ENCODE data around the gene ZNF831. TPM values are rescaled to one million over a fixed set of nuclear protein-coding genes. Genes with fewer than 3 reads are reported as not detected.

ZNF831 gene
- under 1 TPM in 2 of 4 donors, not detected in 2; 0.05 to 0.07 TPM for total RNA-seq

DNA sequence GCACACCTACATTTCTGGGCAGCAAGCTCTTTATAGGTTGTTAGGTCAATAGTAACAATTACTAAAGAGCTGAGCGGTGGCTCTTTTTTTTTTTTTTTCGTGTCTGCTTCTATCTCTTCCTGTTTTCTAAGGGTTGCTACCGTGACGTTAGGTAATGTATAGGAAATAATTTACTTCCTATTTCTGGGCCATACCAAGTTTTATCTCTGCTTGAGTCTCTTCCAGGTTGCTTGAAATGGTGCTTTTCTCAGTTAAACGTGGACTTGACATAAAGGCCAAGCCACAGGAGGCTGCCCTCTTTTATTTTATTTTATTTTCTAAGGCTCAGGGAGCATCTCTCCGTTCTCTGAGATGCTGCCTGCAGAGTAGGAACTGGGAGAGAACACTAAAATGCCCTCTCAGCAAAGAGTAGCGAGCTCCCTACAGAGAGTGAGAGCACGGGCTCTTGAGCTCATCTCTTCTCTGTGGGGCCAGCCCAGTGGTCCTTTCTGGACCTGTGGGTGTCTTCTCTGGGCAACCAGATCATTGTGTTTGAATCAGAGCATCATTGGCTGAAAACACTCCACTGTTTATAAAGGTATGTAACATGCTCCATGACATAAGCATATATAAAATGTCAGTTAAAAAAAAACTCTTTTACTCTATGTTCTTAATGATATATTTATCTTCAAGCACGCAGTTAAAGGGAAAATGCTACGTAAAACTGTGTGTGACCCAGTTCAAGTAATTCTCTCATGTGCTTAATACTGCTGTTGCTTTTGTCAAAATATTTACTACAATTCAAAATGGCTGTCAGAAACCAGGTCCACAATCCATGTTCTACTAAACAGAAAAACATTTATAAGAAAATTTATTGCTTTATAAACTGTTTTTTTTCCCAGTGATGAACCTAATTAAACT is at the start of gene ZNF831:
TSS of gene ZNF831 (plus strand) at position 191 of the 900 bp plus-strand sequence. CDS start 27,199 bp downstream, outside the sequence.
- no peaks in the 10 kb centered on the region for H3K36me3 ChIP-seq
- no peak for ATAC-seq
- H3K4me3 ChIP-seq, result no peak within 1 kb of the TSS
- peaks cover 0 to 3% (median 0%) of the 10 kb centered on the region in 3 donors for H3K27me3 ChIP-seq
- H3K4me1 ChIP-seq, result no peaks in the 10 kb centered on the region
- TF ChIP-seq POLR2A (IDR thresholded peaks at IDR 0.05), result no peak
- TF ChIP-seq, protein P1, sequence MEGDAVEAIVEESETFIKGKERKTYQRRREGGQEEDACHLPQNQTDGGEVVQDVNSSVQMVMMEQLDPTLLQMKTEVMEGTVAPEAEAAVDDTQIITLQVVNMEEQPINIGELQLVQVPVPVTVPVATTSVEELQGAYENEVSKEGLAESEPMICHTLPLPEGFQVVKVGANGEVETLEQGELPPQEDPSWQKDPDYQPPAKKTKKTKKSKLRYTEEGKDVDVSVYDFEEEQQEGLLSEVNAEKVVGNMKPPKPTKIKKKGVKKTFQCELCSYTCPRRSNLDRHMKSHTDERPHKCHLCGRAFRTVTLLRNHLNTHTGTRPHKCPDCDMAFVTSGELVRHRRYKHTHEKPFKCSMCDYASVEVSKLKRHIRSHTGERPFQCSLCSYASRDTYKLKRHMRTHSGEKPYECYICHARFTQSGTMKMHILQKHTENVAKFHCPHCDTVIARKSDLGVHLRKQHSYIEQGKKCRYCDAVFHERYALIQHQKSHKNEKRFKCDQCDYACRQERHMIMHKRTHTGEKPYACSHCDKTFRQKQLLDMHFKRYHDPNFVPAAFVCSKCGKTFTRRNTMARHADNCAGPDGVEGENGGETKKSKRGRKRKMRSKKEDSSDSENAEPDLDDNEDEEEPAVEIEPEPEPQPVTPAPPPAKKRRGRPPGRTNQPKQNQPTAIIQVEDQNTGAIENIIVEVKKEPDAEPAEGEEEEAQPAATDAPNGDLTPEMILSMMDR (IDR thresholded peaks at IDR 0.05 in 4 of 5, conservative IDR thresholded peaks at IDR 0.05 in 1 of 5), result no peak
- intact Hi-C loops (cut with DNase I; ENCODE audit: low total_unique reads) (no loop called here), in situ Hi-C loops (cut with MboI; ENCODE audit: low sequenced_read_pairs in 4 of 4) (no loop called here)
- no peaks in the 10 kb centered on the region for H3K9me3 ChIP-seq
- no peak within 1 kb of the TSS for H3K27ac ChIP-seq
- DNase-seq, result no peak

DNA sequence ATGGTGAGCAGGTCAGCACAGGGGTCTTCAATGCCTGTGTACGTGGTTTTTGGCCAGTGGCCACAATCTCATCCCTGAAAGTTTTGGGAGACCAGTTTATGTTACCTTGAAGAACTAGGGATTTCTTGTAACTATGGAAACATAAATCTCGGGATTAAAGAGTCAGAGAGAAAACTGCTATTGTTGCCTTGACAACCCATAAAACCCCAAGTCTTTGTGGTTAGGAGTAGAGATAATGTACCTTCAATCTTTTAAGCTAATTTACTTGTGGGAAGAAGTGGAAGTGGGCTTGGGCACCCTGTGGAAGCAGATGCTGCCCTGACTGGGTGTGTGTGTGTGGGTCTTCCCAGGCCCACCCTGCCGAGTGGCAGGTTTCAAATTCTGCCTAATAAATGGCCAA is 46.1 kb upstream of the ZNF831 start:
- Histone ChIP-seq H3K4me1 (no peaks in the 10 kb centered on the region), H3K4me3 (no peak overlapping the region), H3K9me3 (no peaks in the 10 kb centered on the region), H3K27me3 (no peaks in the 10 kb centered on the region), H3K27ac (no peak overlapping the region), H3K36me3 (no peaks in the 10 kb centered on the region)
- in situ Hi-C loops (cut with MboI; ENCODE audit: low sequenced_read_pairs in 4 of 4), result no loop called here
- intact Hi-C loops (cut with DNase I; ENCODE audit: low total_unique reads), result no loop called here
- ATAC-seq (no peak), DNase-seq (no peak)
- TF ChIP-seq POLR2A (IDR thresholded peaks at IDR 0.05), result no peak
- TF ChIP-seq, protein P1 (IDR thresholded peaks at IDR 0.05 in 4 of 5, conservative IDR thresholded peaks at IDR 0.05 in 1 of 5), result no peak

DNA sequence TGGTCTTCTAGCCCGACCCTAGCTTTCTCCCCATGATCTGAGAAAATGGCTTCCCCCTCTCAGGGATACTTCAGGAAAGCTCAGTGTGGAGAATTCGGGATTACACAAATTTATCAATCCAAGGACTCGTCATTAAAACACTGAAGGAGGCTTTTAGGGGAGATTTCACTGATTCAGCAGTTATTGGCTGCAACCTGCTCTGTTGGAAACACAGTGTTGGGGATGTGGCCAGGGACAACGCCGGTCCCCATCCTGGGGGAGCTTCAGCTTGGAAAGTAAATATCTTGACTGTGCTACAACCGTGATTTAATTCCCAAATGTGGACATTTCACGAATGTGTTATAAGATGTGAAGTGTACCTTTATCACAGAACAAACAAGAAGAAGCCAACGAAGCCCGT is 44.8 kb upstream of the ZNF831 start:
- TF ChIP-seq, protein P1 (IDR thresholded peaks at IDR 0.05 in 4 of 5, conservative IDR thresholded peaks at IDR 0.05 in 1 of 5), result no peak
- TF ChIP-seq POLR2A (IDR thresholded peaks at IDR 0.05), result no peak
- Histone ChIP-seq H3K27ac (no peak overlapping the region), H3K36me3 (no peaks in the 10 kb centered on the region), H3K9me3 (no peaks in the 10 kb centered on the region), H3K4me1 (no peaks in the 10 kb centered on the region), H3K4me3 (no peak overlapping the region), H3K27me3 (no peaks in the 10 kb centered on the region)
- intact Hi-C loops (cut with DNase I; ENCODE audit: low total_unique reads), result no loop called here
- ATAC-seq, result no peak
- in situ Hi-C loops (cut with MboI; ENCODE audit: low sequenced_read_pairs in 4 of 4), result no loop called here
- no peak for DNase-seq

DNA sequence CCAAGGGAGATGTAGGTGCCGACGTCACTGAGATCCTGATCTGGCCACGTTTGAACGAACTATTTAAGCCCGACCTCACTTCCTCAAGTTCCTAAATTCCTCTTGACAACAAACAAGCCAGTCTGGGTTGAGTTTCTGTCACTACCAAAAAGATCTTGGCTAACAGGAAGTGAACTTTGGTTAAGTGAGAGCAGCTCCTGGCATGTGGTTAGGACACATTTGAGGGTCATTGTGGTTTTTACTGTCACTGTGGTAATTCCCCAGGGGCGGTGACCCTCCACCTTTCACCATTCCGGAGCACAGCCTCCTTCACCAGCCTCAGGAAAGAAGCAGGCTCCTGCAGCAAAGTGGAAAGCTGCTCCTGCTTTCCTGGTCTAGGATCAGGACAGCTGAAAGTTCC is 43.1 kb upstream of the ZNF831 start:
- TF ChIP-seq, protein P1 (IDR thresholded peaks at IDR 0.05 in 4 of 5, conservative IDR thresholded peaks at IDR 0.05 in 1 of 5), result no peak
- TF ChIP-seq POLR2A (IDR thresholded peaks at IDR 0.05), result no peak
- no peaks in the 10 kb centered on the region for H3K4me1 ChIP-seq
- H3K27me3 ChIP-seq, result no peaks in the 10 kb centered on the region
- no peak overlapping the region for H3K27ac ChIP-seq
- H3K9me3 ChIP-seq, result no peaks in the 10 kb centered on the region
- no peak for ATAC-seq
- in situ Hi-C loops (cut with MboI; ENCODE audit: low sequenced_read_pairs in 4 of 4), result no loop called here
- no peak overlapping the region for H3K4me3 ChIP-seq
- no peak for DNase-seq
- no peaks in the 10 kb centered on the region for H3K36me3 ChIP-seq
- intact Hi-C loops (cut with DNase I; ENCODE audit: low total_unique reads), result no loop called here
